Prostate gland (tissue), 2 donors: Measurements from ENCODE around the gene PLPPR5. TPM values are rescaled to one million over a fixed set of nuclear protein-coding genes. Genes with fewer than 3 reads are reported as not detected.

Source experiments
- DNase-seq: peaks from one replicate; pipeline ENCODE4 v3.0.0-alpha.2; 2019; ENCODE audit warnings: low spot score
- H3K27ac ChIP-seq, 2 donors: fragments of 200-600 bp; sonication (generic); 2 replicates each; pipeline ENCODE4 v1.5.1; 2017 to 2019
- H3K27me3 ChIP-seq: fragments of 200-600 bp; sonication (generic); replicated peaks from 2 replicates; pipeline ENCODE4 v1.5.1; 2019; ENCODE audit not compliant: insufficient read depth
- H3K36me3 ChIP-seq, 2 donors: fragments of 200-600 bp; sonication (generic); 1 replicate in 1 of 2; 2 replicates in 1 of 2; pipeline versions ENCODE4 v1.5.1 to v1.8.1; 2017 to 2019
- H3K4me1 ChIP-seq: fragments of 200-600 bp; sonication (generic); replicated peaks from 2 replicates; pipeline ENCODE4 v1.5.1; 2019
- H3K4me3 ChIP-seq, 2 donors: fragments of 200-600 bp; sonication (generic); 2 replicates each; pipeline ENCODE4 v1.5.1; 2017 to 2019
- H3K9me3 ChIP-seq: fragments of 200-600 bp; sonication (generic); 2 replicates; pipeline ENCODE4 v1.5.1; 2017
- CTCF ChIP-seq, 4 experiments: fragments of 200-600 bp in 2 of 4; fragments of 450-650 bp in 2 of 4; sonication (generic) in 2 of 4; IDR thresholded peaks; 1 replicate in 3 of 4; 2 replicates in 1 of 4; pipeline ENCODE4 v1.5.1; 2016 to 2019; ENCODE audit warnings: antibody characterized with exemption in 4 of 4, mild to moderate bottlenecking in 2 of 4, moderate library complexity in 2 of 4
- POLR2A ChIP-seq: fragments of 450-650 bp; IDR thresholded peaks from one replicate; pipeline ENCODE4 v1.6.1; 2016; ENCODE audit warnings: antibody characterized with exemption, mild to moderate bottlenecking
- POLR2AphosphoS5 ChIP-seq: sonication (generic); formaldehyde crosslinking; IDR thresholded peaks from one replicate; pipeline ENCODE4 v1.6.1; 2017; ENCODE audit warnings: antibody characterized with exemption
- WGBS: methylation state at CpG from one replicate; pipeline ENCODE4 v1.1.5; 2018; 5-methylcytosine and 5-hydroxymethylcytosine counted together
- intact Hi-C: fragments of 100-400 bp; cut with DNase I; formaldehyde crosslinking; loops from one replicate; pipeline ENCODE4 v1.14.2; 2022
- total RNA-seq, 2 donors: library from RNA; depleted of rRNA; stranded (reverse); fragments of >200 nt; gene quantifications; one replicate each; pipeline ENCODE4 v1.1.0, GENCODE V29; 2016

The PLPPR5 gene
- total RNA-seq, 2 donors from 2014 or later: 4.3 TPM; not detected in 1

- no peak overlapping the region for H3K27ac ChIP-seq
- no peak overlapping the region for H3K4me3 ChIP-seq
- H3K4me1 ChIP-seq: no peaks in the 10 kb centered on the region
- no peaks in the 10 kb centered on the region for H3K9me3 ChIP-seq
- TF ChIP-seq CTCF (IDR thresholded peaks at IDR 0.05): no peak
- TF ChIP-seq POLR2A: no peak
- no peak for TF ChIP-seq POLR2AphosphoS5
- H3K27me3 ChIP-seq: no peaks in the 10 kb centered on the region
- no peak for DNase-seq
- WGBS: 25% methylated on average over 1 of the region's 1 CpG
- no peaks in the 10 kb centered on the region for H3K36me3 ChIP-seq
- intact Hi-C loops: no loop called here
Observed at GRCh38 chr1:98929437-98929836, 75.2 kb downstream of the PLPPR5 start.

- WGBS: 34% methylated on average over 4 of the region's 4 CpGs
- intact Hi-C loops: no loop called here
- no peaks in the 10 kb centered on the region for H3K27me3 ChIP-seq
- TF ChIP-seq CTCF (IDR thresholded peaks at IDR 0.05): no peak
- TF ChIP-seq POLR2A: no peak
- TF ChIP-seq POLR2AphosphoS5: no peak
- H3K4me1 ChIP-seq: no peaks in the 10 kb centered on the region
- no peak overlapping the region for H3K4me3 ChIP-seq
- no peak overlapping the region for H3K27ac ChIP-seq
- no peak for DNase-seq
- H3K36me3 ChIP-seq: no peaks in the 10 kb centered on the region
- no peaks in the 10 kb centered on the region for H3K9me3 ChIP-seq
Observed at GRCh38 chr1:98926597-98926996, 78.1 kb downstream of the PLPPR5 start.

- Histone ChIP-seq H3K36me3 (no peaks in the 10 kb centered on the region), H3K27me3 (no peaks in the 10 kb centered on the region), H3K9me3 (no peaks in the 10 kb centered on the region), H3K4me3 (no peak overlapping the region), H3K27ac (no peak overlapping the region), H3K4me1 (no peaks in the 10 kb centered on the region)
- DNase-seq: no peak
- TF ChIP-seq CTCF (IDR thresholded peaks at IDR 0.05): no peak
- TF ChIP-seq POLR2A: no peak
- TF ChIP-seq POLR2AphosphoS5: no peak
- 91% methylated on average over 1 of the region's 1 CpG for WGBS
- intact Hi-C loops: no loop called here
Observed at GRCh38 chr1:98924977-98925376, 79.7 kb downstream of the PLPPR5 start.

- Histone ChIP-seq H3K36me3 (no peaks in the 10 kb centered on the region), H3K4me1 (no peaks in the 10 kb centered on the region), H3K9me3 (no peaks in the 10 kb centered on the region), H3K4me3 (no peak overlapping the region), H3K27ac (no peak overlapping the region), H3K27me3 (no peaks in the 10 kb centered on the region)
- DNase-seq: no peak
- TF ChIP-seq CTCF (IDR thresholded peaks at IDR 0.05) (no peak), POLR2AphosphoS5 (no peak)
- intact Hi-C loops: no loop called here
- 78% methylated on average over 4 of the region's 4 CpGs for WGBS
Observed at GRCh38 chr1:98923667-98924066, 81.0 kb downstream of the PLPPR5 start.

- 50% methylated on average over 2 of the region's 2 CpGs for WGBS
- no peaks in the 10 kb centered on the region for H3K27me3 ChIP-seq
- no peaks in the 10 kb centered on the region for H3K4me1 ChIP-seq
- H3K9me3 ChIP-seq: no peaks in the 10 kb centered on the region
- H3K36me3 ChIP-seq: no peaks in the 10 kb centered on the region
- TF ChIP-seq CTCF (IDR thresholded peaks at IDR 0.05): no peak
- TF ChIP-seq POLR2AphosphoS5: no peak
- no peak for TF ChIP-seq POLR2A
- no peak for DNase-seq
- intact Hi-C loops: no loop called here
- H3K27ac ChIP-seq: no peak overlapping the region
- no peak overlapping the region for H3K4me3 ChIP-seq
Observed at GRCh38 chr1:98921817-98922216, 82.8 kb downstream of the PLPPR5 start.
